Measurements from ENCODE around the gene NET1. TPM values are rescaled to one million over a fixed set of nuclear protein-coding genes. Genes with fewer than 3 reads are reported as not detected.

The NET1 gene
- total RNA-seq, 1 donor from 2014 or later = 29.3 TPM

GRCh38 chr10:5478694-5479305 lies 66.4 kb downstream of the NET1 start:
- DNase-seq (ENCODE audit: low spot score in 2 of 2) (no peak), FAIRE-seq (no peak)

DNA sequence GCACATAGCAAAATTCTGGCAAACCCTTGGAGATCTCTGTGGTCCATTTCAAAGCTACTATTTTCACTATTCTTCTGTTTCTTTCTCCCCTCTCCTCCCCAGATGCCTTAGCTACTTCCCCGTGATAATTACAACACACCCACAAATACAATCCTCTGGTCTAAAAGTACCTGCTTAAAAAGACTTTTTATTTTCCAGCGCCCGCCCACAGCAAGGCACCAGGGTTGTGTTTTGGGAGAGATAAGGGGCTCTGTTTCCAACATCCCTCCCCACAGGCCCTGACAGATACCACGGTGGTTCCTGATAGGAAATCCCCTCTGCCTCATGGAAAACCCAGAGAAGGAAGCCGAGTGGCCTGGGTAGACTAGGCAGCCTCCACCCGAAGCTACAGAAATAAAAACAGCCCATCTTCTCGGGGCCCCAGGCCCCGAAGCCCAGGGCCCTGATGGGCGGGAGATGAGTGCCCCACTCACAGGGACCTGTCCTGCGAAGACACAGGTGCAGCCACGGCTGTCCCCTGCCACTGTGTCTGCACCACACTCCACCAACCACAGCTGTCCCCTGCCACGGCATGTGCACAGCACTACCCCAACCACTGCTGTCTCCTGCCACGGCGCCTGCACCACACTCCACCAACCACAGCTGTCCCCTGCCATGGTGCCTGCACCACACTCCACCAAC lies 67.3 kb downstream of the NET1 start:
- DNase-seq (ENCODE audit: low spot score in 2 of 2) = no peak
- FAIRE-seq = no peak

DNA sequence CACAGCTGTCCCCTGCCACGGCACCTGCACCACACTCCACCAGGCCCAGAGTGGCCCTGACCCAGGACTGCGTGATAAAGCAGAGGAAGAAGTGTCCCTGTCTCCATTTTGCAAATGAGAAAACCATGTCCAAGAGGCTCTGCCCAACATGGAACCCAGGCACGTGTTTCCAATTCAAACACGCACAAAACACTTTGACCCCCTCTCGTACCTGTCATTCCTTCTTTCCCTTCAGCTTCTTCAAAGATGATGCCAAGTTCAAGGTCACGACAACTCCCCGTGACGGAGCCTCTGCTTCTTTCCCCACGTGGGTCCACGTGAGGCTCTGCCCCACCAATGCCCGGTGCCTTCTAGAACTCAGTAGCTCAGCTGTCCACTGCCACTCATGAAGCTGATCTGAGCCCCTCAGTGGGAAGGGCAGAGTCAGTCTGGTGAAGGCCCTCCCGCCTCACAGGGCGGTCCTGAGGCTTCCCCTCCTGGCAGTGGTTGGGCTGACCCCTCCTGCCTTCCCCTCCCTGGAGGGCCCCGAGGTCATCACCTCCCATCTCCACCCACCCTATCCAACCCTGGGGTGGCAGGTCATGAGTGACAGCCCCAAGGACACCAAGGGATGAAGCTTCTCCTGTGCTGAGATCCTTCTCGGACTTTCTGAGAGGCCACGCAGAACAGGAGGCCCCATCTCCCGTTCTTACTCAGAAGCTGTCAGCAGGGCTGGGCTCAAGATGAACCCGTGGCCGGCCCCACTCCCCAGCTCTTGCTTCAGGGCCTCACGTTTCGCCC lies 68.0 kb downstream of the NET1 start:
- no peak for DNase-seq (ENCODE audit: low spot score in 2 of 2)
- FAIRE-seq = no peak

DNA sequence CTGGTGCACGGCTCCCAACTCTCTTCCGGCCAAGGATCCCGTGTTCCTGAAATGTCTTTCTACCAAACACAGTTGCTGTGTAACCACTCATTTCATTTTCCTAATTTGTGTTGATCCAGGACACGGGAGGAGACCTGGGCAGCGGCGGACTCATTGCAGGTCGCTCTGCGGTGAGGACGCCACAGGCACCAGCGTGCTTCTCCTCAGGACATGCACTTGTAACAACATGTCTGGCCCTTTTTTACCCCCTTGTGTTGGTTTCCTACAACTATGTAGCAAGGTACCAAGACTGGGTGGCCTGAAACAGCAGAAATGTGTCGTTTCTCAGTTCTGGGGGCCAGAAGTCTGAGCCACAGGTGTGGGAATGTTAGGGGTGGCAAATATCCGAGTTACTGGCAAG lies 68.8 kb downstream of the NET1 start:
- FAIRE-seq = no peak
- no peak for DNase-seq (ENCODE audit: low spot score in 2 of 2)

GRCh38 chr10:5482016-5482415 lies 69.7 kb downstream of the NET1 start:
- no peak for DNase-seq (ENCODE audit: low spot score in 2 of 2)
- FAIRE-seq = no peak

GRCh38 chr10:5484205-5484604 lies 71.8 kb downstream of the NET1 start:
- DNase-seq (ENCODE audit: low spot score in 2 of 2) (no peak), FAIRE-seq (no peak)

GRCh38 chr10:5485290-5485689 lies 72.9 kb downstream of the NET1 start:
- FAIRE-seq = no peak

DNA sequence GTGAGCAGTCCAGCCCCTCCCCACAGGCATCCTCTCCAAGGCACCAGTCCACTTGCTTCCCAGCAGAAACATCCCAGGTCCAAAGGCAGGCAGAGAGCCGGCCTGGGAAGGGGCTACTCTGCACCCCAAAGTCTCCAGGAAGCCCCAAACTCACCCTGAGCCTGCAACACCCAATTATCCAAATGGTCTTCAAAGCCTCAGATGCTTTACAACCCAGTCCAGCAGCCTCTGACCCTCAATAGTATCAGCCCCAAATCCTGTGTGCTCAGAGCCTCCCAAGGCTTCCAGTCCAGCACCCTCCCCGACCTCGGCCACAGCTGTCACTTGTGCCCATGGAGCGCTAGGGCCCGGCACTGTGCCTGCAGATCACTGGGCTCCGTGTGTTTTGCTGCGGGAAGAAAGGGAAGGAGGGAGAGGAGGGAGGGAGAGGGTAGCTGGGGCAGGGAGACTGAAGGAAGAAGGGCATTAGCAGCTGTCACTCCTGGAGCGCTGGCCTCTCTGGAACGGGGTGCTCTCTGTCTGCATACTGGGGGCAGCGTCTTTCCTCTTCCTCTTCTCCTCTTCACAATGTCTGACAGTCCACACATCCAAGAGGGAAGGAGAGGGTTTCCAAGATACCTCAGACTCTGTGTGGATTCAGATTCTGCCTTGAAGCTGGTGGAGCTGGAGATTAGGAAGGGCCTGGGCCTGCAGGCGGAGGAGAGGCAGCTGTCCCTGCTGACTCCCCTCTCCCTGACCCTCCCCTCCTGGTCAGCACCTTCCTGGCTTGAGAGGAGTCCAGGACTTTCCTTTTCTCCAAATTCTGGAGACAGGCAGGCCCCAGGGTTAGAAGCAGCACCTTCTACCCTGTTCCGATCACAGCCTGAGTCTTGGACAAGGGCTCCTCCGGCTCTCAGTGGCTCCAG lies 73.8 kb downstream of the NET1 start:
- DNase-seq (ENCODE audit: low spot score in 2 of 2) (no peak), FAIRE-seq (no peak)

More at GRCh38 chr10:5485290-5485689, 72.9 kb downstream of the NET1 start:
- no peak for DNase-seq (ENCODE audit: low spot score in 2 of 2)

- no peak for FAIRE-seq
- DNase-seq (ENCODE audit: low spot score in 2 of 2) = no peak
Observed at GRCh38 chr10:5486853-5487235, 74.5 kb downstream of the NET1 start.

- FAIRE-seq (no peak), DNase-seq (ENCODE audit: low spot score in 2 of 2) (no peak)
Observed at GRCh38 chr10:5488272-5489161, 76.2 kb downstream of the NET1 start.

- DNase-seq (ENCODE audit: low spot score in 2 of 2) (no peak), FAIRE-seq (no peak)
Observed at GRCh38 chr10:5490032-5490431, 77.7 kb downstream of the NET1 start.

- DNase-seq (ENCODE audit: low spot score in 2 of 2) (no peak), FAIRE-seq (no peak)
Observed at GRCh38 chr10:5490698-5491464, 78.5 kb downstream of the NET1 start.

GRCh38 chr10:5491477-5491876 lies 79.1 kb downstream of the NET1 start:
- FAIRE-seq (no peak), DNase-seq (ENCODE audit: low spot score in 2 of 2) (no peak)

DNA sequence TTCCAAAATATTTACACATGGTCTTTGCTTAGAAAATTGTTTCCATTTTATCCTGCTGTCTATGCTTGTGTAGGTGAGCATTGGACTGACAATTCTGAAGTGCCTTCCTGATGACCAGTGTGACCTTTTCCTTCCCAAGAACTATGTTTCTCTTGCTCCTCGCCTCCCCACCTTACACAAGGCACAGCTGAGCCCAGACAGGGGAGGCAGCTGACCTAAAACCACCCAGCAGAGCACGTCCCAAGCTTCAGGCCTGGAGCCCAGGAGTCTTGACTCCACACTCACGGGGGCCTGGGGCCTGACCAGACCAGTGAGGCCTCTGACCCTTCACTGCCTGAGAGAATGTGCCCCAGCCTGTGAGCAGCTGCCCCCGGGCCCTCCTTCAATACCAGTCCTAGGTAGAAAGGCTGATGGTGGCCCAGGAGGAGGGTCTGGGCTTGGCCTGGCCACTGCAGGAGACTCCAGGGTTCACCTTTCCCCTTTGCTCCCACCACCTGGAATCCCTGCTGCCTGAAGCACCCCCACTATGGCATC lies 80.0 kb downstream of the NET1 start:
- DNase-seq (ENCODE audit: low spot score in 2 of 2) (no peak), FAIRE-seq (no peak)

- no peak for FAIRE-seq
Observed at GRCh38 chr10:5492929-5493576, 80.7 kb downstream of the NET1 start.

DNA sequence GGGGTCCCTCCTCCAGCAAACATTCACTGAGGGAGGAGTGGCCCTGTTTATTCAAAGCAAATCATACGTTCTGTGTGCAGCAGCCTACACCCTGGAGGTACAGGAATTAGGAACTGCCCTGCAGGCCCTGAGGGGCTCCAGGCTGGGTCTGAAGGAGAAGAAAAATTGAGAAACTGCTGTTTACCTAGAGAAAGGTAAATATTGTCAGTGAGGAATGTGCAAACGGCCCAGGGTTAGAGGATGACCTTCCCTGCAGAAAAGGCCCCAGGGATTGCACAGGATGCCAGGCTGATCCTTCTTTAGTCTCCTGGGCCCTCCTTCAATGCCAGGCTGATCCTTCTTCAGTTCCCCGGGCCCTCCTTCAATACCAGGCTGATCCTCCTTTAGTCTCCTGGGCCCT lies 81.3 kb downstream of the NET1 start:
- DNase-seq (ENCODE audit: low spot score in 2 of 2) = no peak

More at GRCh38 chr10:5492929-5493576, 80.7 kb downstream of the NET1 start:
- DNase-seq (ENCODE audit: low spot score in 2 of 2) = no peak

GRCh38 chr10:5494611-5495010 lies 82.3 kb downstream of the NET1 start:
- FAIRE-seq = no peak
- no peak for DNase-seq (ENCODE audit: low spot score in 2 of 2)

More for the DNA sequence above, 81.3 kb downstream of the NET1 start:
- FAIRE-seq = no peak

All from frontal cortex (tissue), 4 donors.